ENCODE results near the gene CACNB2. TPM values are rescaled to one million over a fixed set of nuclear protein-coding genes. Genes with fewer than 3 reads are reported as not detected.

CACNB2 gene
- total RNA-seq, 1 experiment from 2014 or later = 3.2 TPM

- no peaks in the 10 kb centered on the region for H3K27me3 Mint-ChIP-seq (ENCODE audit: low read depth)
- no peak for TF ChIP-seq TEAD1 (CRISPR knock-in tag; IDR thresholded peaks at IDR 0.05)
- no peak for TF ChIP-seq ZNF425 (CRISPR knock-in tag; conservative IDR thresholded peaks at IDR 0.05)
- TF ChIP-seq ZNF281 (CRISPR knock-in tag; IDR thresholded peaks at IDR 0.05) = no peak
- TF ChIP-seq FOXK1 (CRISPR knock-in tag; IDR thresholded peaks at IDR 0.05) = no peak
- no peak for TF ChIP-seq E2F1 (CRISPR knock-in tag; IDR thresholded peaks at IDR 0.05)
- TF ChIP-seq CREM (CRISPR knock-in tag; IDR thresholded peaks at IDR 0.05) = no peak
- TF ChIP-seq MAX (CRISPR knock-in tag; IDR thresholded peaks at IDR 0.05) = no peak
- TF ChIP-seq ZNF416 (CRISPR knock-in tag; IDR thresholded peaks at IDR 0.05) = no peak
- TF ChIP-seq ZNF532 (CRISPR knock-in tag; IDR thresholded peaks at IDR 0.05; ENCODE audit: borderline replicate concordance) = no peak
- H3K36me3 Mint-ChIP-seq = no peaks in the 10 kb centered on the region
- H3K27ac Mint-ChIP-seq = no peak overlapping the region
- H3K4me1 Mint-ChIP-seq = no peaks in the 10 kb centered on the region
- ChIA-PET POLR2A (no interaction called here), CTCF (no interaction called here)
- H3K4me3 Mint-ChIP-seq = no peak overlapping the region
- no peak for ATAC-seq
- DNase-seq (ENCODE audit: low spot score) = no peak
- no peaks in the 10 kb centered on the region for H3K9me3 Mint-ChIP-seq
Measured at GRCh38 chr10:18449611-18450026, 309.4 kb downstream of the CACNB2 start.

- no peaks in the 10 kb centered on the region for H3K27me3 Mint-ChIP-seq (ENCODE audit: low read depth)
- ChIA-PET POLR2A (no interaction called here), CTCF (no interaction called here)
- H3K27ac Mint-ChIP-seq = no peak overlapping the region
- ATAC-seq (no peak), DNase-seq (ENCODE audit: low spot score) (no peak)
- TF ChIP-seq E2F5 (CRISPR knock-in tag; IDR thresholded peaks at IDR 0.05) = no peak
- TF ChIP-seq AFF4 (CRISPR knock-in tag; IDR thresholded peaks at IDR 0.05; ENCODE audit: borderline replicate concordance) = no peak
- no peak for TF ChIP-seq NR3C1 (CRISPR knock-in tag; conservative IDR thresholded peaks at IDR 0.05; ENCODE audit: low read depth)
- no peak for TF ChIP-seq GABPB1 (CRISPR knock-in tag; IDR thresholded peaks at IDR 0.05)
- TF ChIP-seq ESRRA (CRISPR knock-in tag; IDR thresholded peaks at IDR 0.05; ENCODE audit: borderline replicate concordance) = no peak
- TF ChIP-seq USF1 (CRISPR knock-in tag; IDR thresholded peaks at IDR 0.05) = no peak
- no peaks in the 10 kb centered on the region for H3K36me3 Mint-ChIP-seq
- no peaks in the 10 kb centered on the region for H3K9me3 Mint-ChIP-seq
- H3K4me1 Mint-ChIP-seq = no peaks in the 10 kb centered on the region
- no peak overlapping the region for H3K4me3 Mint-ChIP-seq
Measured at GRCh38 chr10:18450298-18450697, 310.1 kb downstream of the CACNB2 start.
